Measurements from ENCODE around the gene LZTS2. TPM values are rescaled to one million over a fixed set of nuclear protein-coding genes. Genes with fewer than 3 reads are reported as not detected.

Gene LZTS2
- polyA plus RNA-seq, 1 of the 3 experiments (the other 2 are of a cell fraction), result 50.6 TPM

DNA sequence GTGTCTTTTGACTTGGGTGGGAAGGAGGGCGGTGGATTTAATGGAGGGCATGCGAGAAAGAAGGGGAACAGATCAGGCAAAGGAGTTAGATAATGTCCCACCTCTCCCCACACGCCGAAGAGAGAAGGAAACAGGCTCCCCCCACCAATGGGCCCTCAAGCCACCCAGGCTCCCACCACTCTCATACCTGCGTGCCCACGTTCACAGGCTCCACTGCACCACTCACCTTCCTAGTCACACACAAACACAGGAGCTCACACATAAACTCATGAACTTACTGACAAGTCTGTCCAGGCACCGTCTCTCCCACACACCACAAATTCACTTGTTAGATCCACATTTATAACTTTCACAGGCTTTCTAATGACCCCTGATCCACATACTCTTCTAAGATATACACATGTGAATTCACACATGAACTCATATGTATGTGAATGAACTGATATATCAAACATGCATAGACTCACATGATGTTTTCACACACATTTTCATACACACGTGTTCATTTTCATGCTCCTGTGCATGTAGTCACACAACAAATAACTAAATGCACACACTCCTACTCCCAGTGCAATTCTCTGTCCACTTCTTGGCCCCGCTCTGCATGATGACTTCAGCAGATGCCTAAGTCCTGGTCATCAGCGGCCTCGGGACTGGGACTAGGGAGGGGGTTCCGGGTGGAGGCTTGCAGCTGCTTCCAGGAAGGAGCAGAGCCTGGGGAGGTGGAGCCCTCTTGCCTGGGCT is 1.5 kb downstream of the LZTS2 start (continued):
- TF ChIP-seq GABPA (IDR thresholded peaks at IDR 0.05; ENCODE audit: low read depth), result peak; percentile 46; the same call in 1 of the 2 replicates
- TF ChIP-seq POLR2AphosphoS5 (IDR thresholded peaks at IDR 0.05; ENCODE audit: low read depth, low read length), result peak; percentile 53
- TF ChIP-seq NFIC (IDR thresholded peaks at IDR 0.05; ENCODE audit: borderline replicate concordance), result peak; percentile 18; the same call in 1 of the 2 replicates
- peak; percentile 40; the same call in 1 of the 2 replicates for TF ChIP-seq ELF1 (IDR thresholded peaks at IDR 0.05)
- peak; percentile 19; the same call in 1 of the 2 replicates for TF ChIP-seq JUND (IDR thresholded peaks at IDR 0.05)
- no peak for TF ChIP-seq RAD21 (IDR thresholded peaks at IDR 0.05; ENCODE audit: low read length)

DNA sequence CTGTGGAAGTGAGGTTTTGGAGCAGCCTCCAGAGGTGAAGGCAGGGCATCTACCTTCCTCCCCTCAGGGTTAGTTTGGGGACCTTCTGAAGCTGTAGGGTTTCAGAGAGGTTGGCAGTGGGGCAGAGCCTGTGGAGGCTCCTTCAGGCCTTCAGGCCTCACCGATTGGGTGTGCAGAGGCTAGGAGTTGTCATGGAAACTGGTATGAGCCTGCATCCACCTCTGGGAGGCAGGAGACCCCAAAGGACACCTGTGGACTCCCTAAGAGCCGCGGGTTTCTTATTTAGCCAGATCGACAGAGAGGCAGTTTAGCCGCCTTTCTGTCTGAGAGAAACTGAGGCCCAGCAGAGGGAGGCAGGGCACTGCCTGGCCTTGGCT is 2.0 kb downstream of the LZTS2 start:
- no peaks in the 10 kb centered on the region for H3K27me3 ChIP-seq (ENCODE audit: insufficient read depth)
- H3F3A ChIP-seq (replicated peaks; ENCODE audit: insufficient read depth), result peaks cover 34% of the 10 kb centered on the region
- H3K4me3 ChIP-seq (ENCODE audit: low read depth in 2 of 2, low read length in 1 of 2), result peak overlapping the region; percentile 90 to 99
- peak overlapping the region; percentile 98 to 99 for H3K27ac ChIP-seq (ENCODE audit: low read depth in 2 of 2, low read length in 1 of 2)
- peak overlapping the region; percentile 96 for H3K4me2 ChIP-seq
- TF ChIP-seq, protein P1, sequence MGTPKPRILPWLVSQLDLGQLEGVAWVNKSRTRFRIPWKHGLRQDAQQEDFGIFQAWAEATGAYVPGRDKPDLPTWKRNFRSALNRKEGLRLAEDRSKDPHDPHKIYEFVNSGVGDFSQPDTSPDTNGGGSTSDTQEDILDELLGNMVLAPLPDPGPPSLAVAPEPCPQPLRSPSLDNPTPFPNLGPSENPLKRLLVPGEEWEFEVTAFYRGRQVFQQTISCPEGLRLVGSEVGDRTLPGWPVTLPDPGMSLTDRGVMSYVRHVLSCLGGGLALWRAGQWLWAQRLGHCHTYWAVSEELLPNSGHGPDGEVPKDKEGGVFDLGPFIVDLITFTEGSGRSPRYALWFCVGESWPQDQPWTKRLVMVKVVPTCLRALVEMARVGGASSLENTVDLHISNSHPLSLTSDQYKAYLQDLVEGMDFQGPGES (IDR thresholded peaks at IDR 0.05; ENCODE audit: low read depth, low read length), result no peak
- no peak for TF ChIP-seq FOXJ3 (CRISPR knock-in tag; IDR thresholded peaks at IDR 0.05)
- no peak for TF ChIP-seq GATA2 (CRISPR knock-in tag; IDR thresholded peaks at IDR 0.05)
- no peak for TF ChIP-seq MXI1 (IDR thresholded peaks at IDR 0.05; ENCODE audit: low read depth, low read length)
- no peak for TF ChIP-seq RCOR1 (IDR thresholded peaks at IDR 0.05; ENCODE audit: low read length)
- TF ChIP-seq, protein P2, sequence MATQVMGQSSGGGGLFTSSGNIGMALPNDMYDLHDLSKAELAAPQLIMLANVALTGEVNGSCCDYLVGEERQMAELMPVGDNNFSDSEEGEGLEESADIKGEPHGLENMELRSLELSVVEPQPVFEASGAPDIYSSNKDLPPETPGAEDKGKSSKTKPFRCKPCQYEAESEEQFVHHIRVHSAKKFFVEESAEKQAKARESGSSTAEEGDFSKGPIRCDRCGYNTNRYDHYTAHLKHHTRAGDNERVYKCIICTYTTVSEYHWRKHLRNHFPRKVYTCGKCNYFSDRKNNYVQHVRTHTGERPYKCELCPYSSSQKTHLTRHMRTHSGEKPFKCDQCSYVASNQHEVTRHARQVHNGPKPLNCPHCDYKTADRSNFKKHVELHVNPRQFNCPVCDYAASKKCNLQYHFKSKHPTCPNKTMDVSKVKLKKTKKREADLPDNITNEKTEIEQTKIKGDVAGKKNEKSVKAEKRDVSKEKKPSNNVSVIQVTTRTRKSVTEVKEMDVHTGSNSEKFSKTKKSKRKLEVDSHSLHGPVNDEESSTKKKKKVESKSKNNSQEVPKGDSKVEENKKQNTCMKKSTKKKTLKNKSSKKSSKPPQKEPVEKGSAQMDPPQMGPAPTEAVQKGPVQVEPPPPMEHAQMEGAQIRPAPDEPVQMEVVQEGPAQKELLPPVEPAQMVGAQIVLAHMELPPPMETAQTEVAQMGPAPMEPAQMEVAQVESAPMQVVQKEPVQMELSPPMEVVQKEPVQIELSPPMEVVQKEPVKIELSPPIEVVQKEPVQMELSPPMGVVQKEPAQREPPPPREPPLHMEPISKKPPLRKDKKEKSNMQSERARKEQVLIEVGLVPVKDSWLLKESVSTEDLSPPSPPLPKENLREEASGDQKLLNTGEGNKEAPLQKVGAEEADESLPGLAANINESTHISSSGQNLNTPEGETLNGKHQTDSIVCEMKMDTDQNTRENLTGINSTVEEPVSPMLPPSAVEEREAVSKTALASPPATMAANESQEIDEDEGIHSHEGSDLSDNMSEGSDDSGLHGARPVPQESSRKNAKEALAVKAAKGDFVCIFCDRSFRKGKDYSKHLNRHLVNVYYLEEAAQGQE (IDR thresholded peaks at IDR 0.05; ENCODE audit: low read depth, low read length), result no peak
- no peak for TF ChIP-seq SIN3A (IDR thresholded peaks at IDR 0.05; ENCODE audit: borderline replicate concordance, low read depth, low read length)
- TF ChIP-seq RFX5 (IDR thresholded peaks at IDR 0.05; ENCODE audit: low read length), result no peak
- no peak for TF ChIP-seq FOXM1 (IDR thresholded peaks at IDR 0.05; ENCODE audit: low read depth)
- TF ChIP-seq RXRA (IDR thresholded peaks at IDR 0.05; ENCODE audit: borderline replicate concordance, low read depth), result no peak
- TF ChIP-seq NRF1 (IDR thresholded peaks at IDR 0.05; ENCODE audit: low read depth, low read length), result no peak
- H2AFZ ChIP-seq (ENCODE audit: low read depth), result no peak overlapping the region
- H3K79me2 ChIP-seq (ENCODE audit: insufficient read depth), result peaks cover 61% of the 10 kb centered on the region
- ChIA-PET CTCF (interaction anchor here (1.2 to 24.5 kb wide), 4 partner anchors 8 to 842 kb away, joined by 3 to 443 read pairs (median 114); partner anchors contain the start of genes KCNIP2, PDZD7 and SFXN3), POLR2A (interaction anchor here (0.6 kb wide), 1 partner anchor 10 kb away, joined by 3 read pairs; no protein-coding TSS in a partner anchor)
- no peaks in the 10 kb centered on the region for H3K9me3 ChIP-seq
- H3K36me3 ChIP-seq (replicated peaks in 1 of 2; ENCODE audit: control insufficient read depth in 1 of 2, insufficient read depth in 2 of 2, low read length in 1 of 2), result peaks cover 38% of the 10 kb centered on the region in 2 experiments
- H3K9me2 ChIP-seq, result no peaks in the 10 kb centered on the region
- 83% methylated on average over 4 of the region's 5 CpGs for WGBS (ENCODE audit: low lambda C conversion rate)
- H3K9ac ChIP-seq, result peak overlapping the region; percentile 99
- no peak for DNase-seq
- H3K4me1 ChIP-seq (ENCODE audit: control insufficient read depth in 1 of 2, insufficient read depth in 2 of 2, low read depth in 1 of 2, low read length in 1 of 2), result peaks cover 12 to 36% of the 10 kb centered on the region in 2 experiments; a peak in 3 of 4 replicates
- H4K20me1 ChIP-seq (ENCODE audit: insufficient read depth), result peaks cover 37% of the 10 kb centered on the region

Data from SK-N-SH (cell line).